ENCODE measurements around the gene PARP15. TPM values are rescaled to one million over a fixed set of nuclear protein-coding genes. Genes with fewer than 3 reads are reported as not detected.

Gene PARP15
- total and polyA plus RNA-seq, 5 donors = 0.82 to 1.6 (median 0.94) TPM

DNA sequence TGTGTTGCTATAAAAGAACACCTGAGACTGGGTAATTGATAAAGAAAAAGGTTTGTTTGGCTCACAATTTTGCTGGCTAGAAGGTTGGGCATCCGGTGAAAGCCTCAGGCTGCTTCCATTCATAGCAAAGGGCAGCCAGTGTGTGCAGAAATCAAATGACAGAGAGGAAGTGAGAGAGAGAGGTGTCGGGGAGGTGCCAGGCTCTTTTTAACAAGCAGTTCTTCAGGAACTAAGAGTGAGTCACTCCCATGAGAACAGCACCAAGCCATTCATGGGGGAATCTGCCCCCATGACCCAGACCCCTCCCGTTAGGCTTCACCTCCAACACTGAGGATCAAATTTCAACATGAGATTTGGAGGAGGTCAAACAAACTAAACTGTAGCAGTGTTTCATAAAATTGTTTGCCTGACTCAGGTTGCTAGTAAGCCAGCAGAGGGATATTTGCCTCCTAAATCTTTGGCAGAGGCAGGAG, 4.5 kb upstream of the PARP15 start:
- Histone ChIP-seq H3K27me3 (ENCODE audit: control insufficient read depth, insufficient read depth) (no peaks in the 10 kb centered on the region), H3K27ac (ENCODE audit: low read length) (no peak overlapping the region), H3K4me1 (ENCODE audit: control insufficient read depth, insufficient read depth, low read length) (no peaks in the 10 kb centered on the region), H3K9me3 (ENCODE audit: control insufficient read depth, low read length) (no peaks in the 10 kb centered on the region), H3K4me3 (ENCODE audit: low read length) (no peak overlapping the region)
- WGBS = 57% methylated on average over 3 of the region's 3 CpGs
- ATAC-seq (peak in 1 of 2 donors; percentile 69), DNase-seq (no peak)
- intact Hi-C loops (cut with DNase I) = no loop called here

DNA sequence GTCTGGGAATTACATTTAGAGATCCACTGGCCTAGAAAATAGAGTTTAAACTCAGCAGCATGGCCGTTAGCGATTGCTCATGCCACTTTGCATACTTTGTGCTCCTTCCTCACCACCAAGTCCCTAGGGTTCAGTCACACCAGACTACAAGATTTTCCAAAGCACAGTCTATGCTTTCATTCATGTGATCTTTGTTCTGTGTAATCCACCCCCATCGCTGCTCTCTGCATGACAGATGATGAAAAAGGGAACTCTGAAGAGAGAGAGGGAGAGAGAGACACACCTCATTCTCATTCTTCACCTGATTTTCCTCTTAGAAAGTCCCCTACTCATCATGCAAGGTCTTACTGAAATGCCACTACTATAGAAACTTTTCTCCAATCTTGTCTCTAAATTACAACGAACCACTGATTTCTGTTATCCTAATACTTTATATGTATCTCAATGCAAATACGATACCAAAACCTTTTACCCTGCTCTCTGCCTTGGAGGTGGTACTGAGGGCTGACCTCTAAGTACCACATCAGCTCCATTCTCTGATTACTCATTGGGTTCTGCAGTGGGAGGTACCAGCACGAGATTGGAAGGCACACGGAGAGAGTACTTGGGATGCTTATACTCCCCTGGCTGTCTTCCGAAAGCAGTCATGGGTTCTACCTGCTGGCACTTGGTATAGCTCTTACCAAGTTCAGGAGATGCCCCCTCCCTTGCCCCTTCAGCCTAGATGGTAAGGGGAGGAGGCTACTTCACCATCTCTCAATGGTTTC, 1.1 kb upstream of the PARP15 start:
- Histone ChIP-seq H3K4me3 (ENCODE audit: low read length) (no peak overlapping the region), H3K9me3 (ENCODE audit: control insufficient read depth, low read length) (no peaks in the 10 kb centered on the region), H3K27me3 (ENCODE audit: control insufficient read depth, insufficient read depth) (no peaks in the 10 kb centered on the region), H3K4me1 (ENCODE audit: control insufficient read depth, insufficient read depth, low read length) (no peaks in the 10 kb centered on the region), H3K27ac (ENCODE audit: low read length) (no peak overlapping the region)
- WGBS = 68% methylated on average over 8 of the region's 8 CpGs
- intact Hi-C loops (cut with DNase I) = no loop called here
- DNase-seq (no peak), ATAC-seq (no peak)

GRCh38 chr3:122578069-122578740, 755 bp downstream of the PARP15 start:
- DNase-seq (no peak), ATAC-seq (no peak)
- H3K9me3 ChIP-seq (ENCODE audit: control insufficient read depth, low read length) = peaks cover 3% of the 10 kb centered on the region
- no peaks in the 10 kb centered on the region for H3K27me3 ChIP-seq (ENCODE audit: control insufficient read depth, insufficient read depth)
- WGBS = 41% methylated on average over 5 of the region's 5 CpGs
- intact Hi-C loops (cut with DNase I) = no loop called here
- H3K4me1 ChIP-seq (ENCODE audit: control insufficient read depth, insufficient read depth, low read length) = no peaks in the 10 kb centered on the region
- H3K4me3 ChIP-seq (ENCODE audit: low read length) = peak overlapping the region; percentile 55
- no peak overlapping the region for H3K27ac ChIP-seq (ENCODE audit: low read length)

- no peak for DNase-seq
- 66% methylated on average over 3 of the region's 3 CpGs for WGBS
- no peak overlapping the region for H3K4me3 ChIP-seq (ENCODE audit: low read length)
- H3K27ac ChIP-seq (ENCODE audit: low read length) = no peak overlapping the region
- no peaks in the 10 kb centered on the region for H3K4me1 ChIP-seq (ENCODE audit: control insufficient read depth, insufficient read depth, low read length)
- H3K9me3 ChIP-seq (ENCODE audit: control insufficient read depth, low read length) = peaks cover 3% of the 10 kb centered on the region
- intact Hi-C loops (cut with DNase I) = no loop called here
- H3K27me3 ChIP-seq (ENCODE audit: control insufficient read depth, insufficient read depth) = no peaks in the 10 kb centered on the region
- no peak for ATAC-seq
Observed at GRCh38 chr3:122580470-122580869, 3.0 kb downstream of the PARP15 start.

DNA sequence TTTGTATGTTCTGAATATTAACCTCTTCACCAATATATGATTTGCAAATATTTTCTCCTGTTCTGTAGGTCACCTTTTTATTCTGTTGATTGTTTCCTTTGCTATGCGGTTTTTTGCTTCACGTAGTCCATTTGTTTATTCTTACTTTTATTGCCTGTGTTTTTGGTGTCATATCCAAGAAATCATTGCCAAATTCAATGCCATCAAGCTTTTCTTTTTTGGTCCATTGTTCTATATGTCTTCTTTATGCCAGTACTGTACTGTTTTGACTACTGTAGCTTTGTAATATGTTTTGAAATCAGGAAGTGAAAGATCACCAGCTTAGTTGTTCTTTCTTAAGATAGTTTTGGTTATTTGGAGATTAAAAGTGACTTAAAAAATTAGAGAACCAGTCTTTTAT, 4.2 kb downstream of the PARP15 start:
- no peak overlapping the region for H3K4me3 ChIP-seq (ENCODE audit: low read length)
- peaks cover 3% of the 10 kb centered on the region for H3K9me3 ChIP-seq (ENCODE audit: control insufficient read depth, low read length)
- ATAC-seq (no peak), DNase-seq (no peak)
- H3K4me1 ChIP-seq (ENCODE audit: control insufficient read depth, insufficient read depth, low read length) = no peaks in the 10 kb centered on the region
- intact Hi-C loops (cut with DNase I) = no loop called here
- WGBS = 97% methylated on average over 2 of the region's 2 CpGs
- no peak overlapping the region for H3K27ac ChIP-seq (ENCODE audit: low read length)
- H3K27me3 ChIP-seq (ENCODE audit: control insufficient read depth, insufficient read depth) = no peaks in the 10 kb centered on the region

- no peaks in the 10 kb centered on the region for H3K27me3 ChIP-seq (ENCODE audit: control insufficient read depth, insufficient read depth)
- no peak overlapping the region for H3K4me3 ChIP-seq (ENCODE audit: low read length)
- intact Hi-C loops (cut with DNase I) = no loop called here
- no peak for ATAC-seq
- 95% methylated on average over 1 of the region's 1 CpG for whole genome bisulfite sequencing
- no peak overlapping the region for H3K27ac ChIP-seq (ENCODE audit: low read length)
- peaks cover 3% of the 10 kb centered on the region for H3K9me3 ChIP-seq (ENCODE audit: control insufficient read depth, low read length)
- no peaks in the 10 kb centered on the region for H3K4me1 ChIP-seq (ENCODE audit: control insufficient read depth, insufficient read depth, low read length)
- no peak for DNase-seq
Observed at GRCh38 chr3:122582390-122582789, 4.9 kb downstream of the PARP15 start.

GRCh38 chr3:122586098-122586497, 8.6 kb downstream of the PARP15 start:
- Histone ChIP-seq H3K27ac (ENCODE audit: low read length) (no peak overlapping the region), H3K9me3 (ENCODE audit: control insufficient read depth, low read length) (peaks cover 3% of the 10 kb centered on the region), H3K4me1 (ENCODE audit: control insufficient read depth, insufficient read depth, low read length) (no peaks in the 10 kb centered on the region), H3K27me3 (ENCODE audit: control insufficient read depth, insufficient read depth) (no peaks in the 10 kb centered on the region), H3K4me3 (ENCODE audit: low read length) (no peak overlapping the region)
- DNase-seq (no peak), ATAC-seq (no peak)
- 54% methylated on average over 1 of the region's 1 CpG for WGBS
- intact Hi-C loops (cut with DNase I) = no loop called here

DNA sequence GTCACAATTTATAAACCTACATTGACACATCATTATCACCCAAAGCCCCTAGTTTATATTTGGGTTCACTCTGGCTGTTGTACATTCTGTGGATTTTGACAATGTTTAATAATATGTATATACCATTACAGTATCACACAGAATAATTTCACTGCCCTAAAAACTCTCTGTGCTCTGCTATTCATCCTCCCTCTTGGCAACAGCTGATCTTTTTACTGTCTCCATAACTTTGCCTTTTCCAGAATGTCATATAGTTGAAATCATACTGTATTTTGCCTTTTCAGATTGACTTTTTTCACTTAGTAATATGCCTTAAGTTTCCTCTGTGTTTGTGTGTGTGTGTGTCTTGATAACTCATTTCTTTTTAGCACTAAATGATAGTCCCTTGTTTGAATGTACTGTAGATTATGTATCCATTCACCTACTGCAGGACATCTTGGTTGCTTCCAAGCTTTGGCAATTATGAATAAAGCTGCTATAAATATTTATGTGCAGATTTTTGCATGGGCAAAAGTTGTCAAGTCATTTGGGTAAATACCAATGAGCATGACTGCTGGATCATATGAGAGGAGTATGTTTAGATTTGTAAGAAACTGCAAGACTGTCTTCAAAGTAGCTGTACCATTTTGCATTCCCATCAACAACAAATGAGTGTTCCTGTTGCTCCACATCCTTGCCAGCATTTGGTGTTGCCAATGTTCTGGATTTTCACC, 9.5 kb downstream of the PARP15 start:
- Histone ChIP-seq H3K27me3 (ENCODE audit: control insufficient read depth, insufficient read depth) (no peaks in the 10 kb centered on the region), H3K4me3 (ENCODE audit: low read length) (no peak overlapping the region), H3K9me3 (ENCODE audit: control insufficient read depth, low read length) (peaks cover 3% of the 10 kb centered on the region), H3K4me1 (ENCODE audit: control insufficient read depth, insufficient read depth, low read length) (no peaks in the 10 kb centered on the region), H3K27ac (ENCODE audit: low read length) (no peak overlapping the region)
- intact Hi-C loops (cut with DNase I) = no loop called here
- DNase-seq = no peak
- no peak for ATAC-seq

- intact Hi-C loops (cut with DNase I) = no loop called here
- H3K9me3 ChIP-seq (ENCODE audit: control insufficient read depth, low read length) = no peaks in the 10 kb centered on the region
- H3K4me1 ChIP-seq (ENCODE audit: control insufficient read depth, insufficient read depth, low read length) = no peaks in the 10 kb centered on the region
- no peaks in the 10 kb centered on the region for H3K27me3 ChIP-seq (ENCODE audit: control insufficient read depth, insufficient read depth)
- ATAC-seq (no peak), DNase-seq (no peak)
- H3K4me3 ChIP-seq (ENCODE audit: low read length) = no peak overlapping the region
- H3K27ac ChIP-seq (ENCODE audit: low read length) = no peak overlapping the region
- 25% methylated on average over 2 of the region's 2 CpGs for WGBS
Observed at GRCh38 chr3:122587572-122587971, 10.1 kb downstream of the PARP15 start.

DNA sequence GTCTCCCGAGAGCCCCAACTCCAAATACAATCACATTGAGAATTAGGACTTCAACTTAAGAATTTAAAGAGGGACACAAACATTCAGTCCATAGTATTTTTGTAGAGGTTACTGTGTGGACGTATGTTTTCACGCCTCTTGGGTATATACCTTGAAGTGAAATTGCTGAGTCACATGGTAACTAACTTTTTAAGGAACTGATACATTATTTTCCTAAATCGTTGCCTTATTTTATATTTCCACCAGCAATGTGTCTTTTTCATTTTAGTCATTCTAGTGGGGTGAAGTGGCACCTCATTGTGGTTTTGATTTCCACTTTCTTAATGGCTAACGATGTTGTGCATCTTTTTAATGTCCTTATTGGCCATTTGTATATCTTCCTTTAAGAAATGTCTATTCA, 11.8 kb downstream of the PARP15 start:
- Histone ChIP-seq H3K27me3 (ENCODE audit: control insufficient read depth, insufficient read depth) (no peaks in the 10 kb centered on the region), H3K4me3 (ENCODE audit: low read length) (no peak overlapping the region), H3K27ac (ENCODE audit: low read length) (no peak overlapping the region), H3K9me3 (ENCODE audit: control insufficient read depth, low read length) (no peaks in the 10 kb centered on the region), H3K4me1 (ENCODE audit: control insufficient read depth, insufficient read depth, low read length) (no peaks in the 10 kb centered on the region)
- intact Hi-C loops (cut with DNase I) = no loop called here
- ATAC-seq (no peak), DNase-seq (no peak)
- WGBS = 67% methylated on average over 5 of the region's 5 CpGs

- WGBS = 90% methylated on average over 2 of the region's 2 CpGs
- Histone ChIP-seq H3K4me1 (ENCODE audit: control insufficient read depth, insufficient read depth, low read length) (no peaks in the 10 kb centered on the region), H3K27ac (ENCODE audit: low read length) (no peak overlapping the region), H3K4me3 (ENCODE audit: low read length) (no peak overlapping the region), H3K9me3 (ENCODE audit: control insufficient read depth, low read length) (no peaks in the 10 kb centered on the region), H3K27me3 (ENCODE audit: control insufficient read depth, insufficient read depth) (no peaks in the 10 kb centered on the region)
- intact Hi-C loops (cut with DNase I) = no loop called here
- no peak for ATAC-seq
- DNase-seq = no peak
Observed at GRCh38 chr3:122590610-122591009, 13.2 kb downstream of the PARP15 start.
